ENCODE measurements around the gene FBXW7. TPM values are rescaled to one million over a fixed set of nuclear protein-coding genes. Genes with fewer than 3 reads are reported as not detected.

Gene FBXW7
- total RNA-seq, 1 donor from 2014 or later = 128 TPM

- Histone ChIP-seq H3K4me3 (no peak overlapping the region), H3K27ac (no peak overlapping the region), H3K36me3 (no peaks in the 10 kb centered on the region), H3K9me3 (no peaks in the 10 kb centered on the region), H3K4me1 (no peaks in the 10 kb centered on the region), H3K27me3 (no peaks in the 10 kb centered on the region)
- no peak for TF ChIP-seq CTCF (IDR thresholded peaks at IDR 0.05)
- DNase-seq (ENCODE audit: low spot score in 2 of 2) = no peak
- intact Hi-C loops (cut with DNase I) = no loop called here
Observed at GRCh38 chr4:152578670-152579069, 42.8 kb upstream of the FBXW7 start.

GRCh38 chr4:152577708-152578396, 42.0 kb upstream of the FBXW7 start:
- no peak for TF ChIP-seq CTCF (IDR thresholded peaks at IDR 0.05)
- Histone ChIP-seq H3K4me3 (no peak overlapping the region), H3K36me3 (no peaks in the 10 kb centered on the region), H3K27ac (no peak overlapping the region), H3K9me3 (no peaks in the 10 kb centered on the region), H3K4me1 (no peaks in the 10 kb centered on the region), H3K27me3 (no peaks in the 10 kb centered on the region)
- DNase-seq (ENCODE audit: low spot score in 2 of 2) = no peak
- intact Hi-C loops (cut with DNase I) = no loop called here

GRCh38 chr4:152575533-152575932, 39.6 kb upstream of the FBXW7 start:
- Histone ChIP-seq H3K27me3 (no peaks in the 10 kb centered on the region), H3K36me3 (no peaks in the 10 kb centered on the region), H3K4me1 (no peaks in the 10 kb centered on the region), H3K9me3 (no peaks in the 10 kb centered on the region), H3K4me3 (no peak overlapping the region), H3K27ac (no peak overlapping the region)
- intact Hi-C loops (cut with DNase I) = no loop called here
- TF ChIP-seq CTCF (IDR thresholded peaks at IDR 0.05) = no peak
- DNase-seq (ENCODE audit: low spot score in 2 of 2) = no peak

GRCh38 chr4:152573861-152574260, 38.0 kb upstream of the FBXW7 start:
- intact Hi-C loops (cut with DNase I) = no loop called here
- no peak for TF ChIP-seq CTCF (IDR thresholded peaks at IDR 0.05)
- no peaks in the 10 kb centered on the region for H3K9me3 ChIP-seq
- H3K27ac ChIP-seq = no peak overlapping the region
- no peaks in the 10 kb centered on the region for H3K27me3 ChIP-seq
- no peak overlapping the region for H3K4me3 ChIP-seq
- no peak for DNase-seq (ENCODE audit: low spot score in 2 of 2)
- no peaks in the 10 kb centered on the region for H3K36me3 ChIP-seq
- H3K4me1 ChIP-seq = no peaks in the 10 kb centered on the region

- H3K4me3 ChIP-seq = no peak overlapping the region
- DNase-seq (ENCODE audit: low spot score in 2 of 2) = no peak
- no peak overlapping the region for H3K27ac ChIP-seq
- H3K9me3 ChIP-seq = no peaks in the 10 kb centered on the region
- no peaks in the 10 kb centered on the region for H3K4me1 ChIP-seq
- no peaks in the 10 kb centered on the region for H3K36me3 ChIP-seq
- H3K27me3 ChIP-seq = no peaks in the 10 kb centered on the region
- TF ChIP-seq CTCF (IDR thresholded peaks at IDR 0.05) = no peak
- intact Hi-C loops (cut with DNase I) = no loop called here
Observed at GRCh38 chr4:152572417-152573086, 36.7 kb upstream of the FBXW7 start.

All from ascending aorta (tissue), 2 donors.